AG09309 (cell line): Measurements from ENCODE around the gene CPSF2.

ENCODE experiments used
- DNase-seq: peaks from one replicate; pipeline ENCODE4 v3.0.0-alpha.2; 2010; ENCODE audit warnings: low read depth
- H3K4me3 ChIP-seq: 2 replicates; pipeline ENCODE4 v1.5.1; 2011; ENCODE audit warnings: mild to moderate bottlenecking, low read depth, low read length, moderate library complexity; ENCODE audit not compliant: control insufficient read depth
- TF ChIP-seq, protein P1 (sequence below): IDR thresholded peaks from 2 replicates; pipeline ENCODE4 v1.5.1; 2011; ENCODE audit warnings: mild to moderate bottlenecking, low read depth, low read length, inconsistent platforms; ENCODE audit not compliant: insufficient read depth, control insufficient read depth; ENCODE audit errors: missing control alignments

CPSF2 gene

DNA sequence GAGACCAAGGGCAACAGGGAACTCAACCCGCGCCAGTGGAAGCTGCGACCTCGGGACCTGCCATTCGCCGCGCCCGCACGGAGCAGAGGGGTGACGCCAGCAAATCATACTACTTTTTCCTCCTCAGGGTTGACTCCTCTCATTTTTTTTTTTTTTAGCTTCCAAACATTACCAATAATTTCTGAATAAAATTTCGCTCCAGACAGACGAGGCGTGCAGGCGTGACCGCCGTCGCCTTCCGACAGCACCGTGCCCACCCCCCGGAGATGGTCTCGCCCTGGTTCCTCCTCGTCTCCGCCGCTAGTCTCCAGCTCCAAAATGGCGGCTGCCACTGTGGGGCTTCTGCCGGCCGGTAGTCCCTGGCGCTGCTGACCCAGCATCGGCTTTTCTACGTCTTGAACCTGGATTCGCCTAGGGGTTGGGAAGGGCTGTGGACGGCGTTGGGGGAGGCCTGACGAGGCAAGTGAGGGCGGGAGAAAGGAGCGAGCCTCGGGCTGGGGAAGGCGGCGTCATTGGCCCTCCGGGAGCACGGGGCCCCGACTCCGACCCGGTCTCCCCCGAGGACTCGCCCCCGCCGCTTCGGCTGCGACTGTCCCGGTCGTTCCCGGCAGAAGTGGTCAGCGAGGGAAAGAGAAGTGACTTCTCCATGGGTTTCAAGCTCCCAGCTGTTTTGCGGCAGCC, at the start of gene CPSF2, which contains the start of gene NDUFB1:
Gene CPSF2 (plus strand): TSS at position 300 of the 681 bp plus-strand sequence. CDS start 9,016 bp downstream, outside the sequence.
Gene NDUFB1 (minus strand): TSS at position 37 of the 681 bp plus-strand sequence. CDS start 4,069 bp downstream, outside the sequence.
- TF ChIP-seq, protein P1, sequence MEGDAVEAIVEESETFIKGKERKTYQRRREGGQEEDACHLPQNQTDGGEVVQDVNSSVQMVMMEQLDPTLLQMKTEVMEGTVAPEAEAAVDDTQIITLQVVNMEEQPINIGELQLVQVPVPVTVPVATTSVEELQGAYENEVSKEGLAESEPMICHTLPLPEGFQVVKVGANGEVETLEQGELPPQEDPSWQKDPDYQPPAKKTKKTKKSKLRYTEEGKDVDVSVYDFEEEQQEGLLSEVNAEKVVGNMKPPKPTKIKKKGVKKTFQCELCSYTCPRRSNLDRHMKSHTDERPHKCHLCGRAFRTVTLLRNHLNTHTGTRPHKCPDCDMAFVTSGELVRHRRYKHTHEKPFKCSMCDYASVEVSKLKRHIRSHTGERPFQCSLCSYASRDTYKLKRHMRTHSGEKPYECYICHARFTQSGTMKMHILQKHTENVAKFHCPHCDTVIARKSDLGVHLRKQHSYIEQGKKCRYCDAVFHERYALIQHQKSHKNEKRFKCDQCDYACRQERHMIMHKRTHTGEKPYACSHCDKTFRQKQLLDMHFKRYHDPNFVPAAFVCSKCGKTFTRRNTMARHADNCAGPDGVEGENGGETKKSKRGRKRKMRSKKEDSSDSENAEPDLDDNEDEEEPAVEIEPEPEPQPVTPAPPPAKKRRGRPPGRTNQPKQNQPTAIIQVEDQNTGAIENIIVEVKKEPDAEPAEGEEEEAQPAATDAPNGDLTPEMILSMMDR = no peak
- DNase-seq = no peak
- H3K4me3 ChIP-seq = peak within 1 kb of the TSS; percentile 90

DNA sequence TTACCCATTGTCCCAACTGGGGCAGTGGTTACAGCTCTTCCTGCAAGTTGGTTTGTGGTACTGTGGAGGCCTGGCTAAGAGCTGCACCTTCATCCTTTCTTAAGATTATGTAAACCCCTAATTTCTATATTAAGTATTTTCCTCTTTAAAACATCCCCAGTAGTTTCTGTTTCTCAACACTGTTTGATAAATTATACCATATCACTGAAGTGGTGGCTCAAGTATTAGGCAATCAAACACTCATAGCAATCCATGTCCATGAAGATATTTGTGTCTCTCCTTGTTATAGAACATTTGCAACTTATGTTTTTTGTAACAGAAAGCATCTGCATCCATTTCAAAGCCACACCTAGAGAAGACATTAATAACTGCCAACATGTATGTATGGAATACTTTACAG, 47.2 kb upstream of the CPSF2 start:
- DNase-seq = no peak
- H3K4me3 ChIP-seq = no peak overlapping the region
- TF ChIP-seq, protein P1 = no peak

DNA sequence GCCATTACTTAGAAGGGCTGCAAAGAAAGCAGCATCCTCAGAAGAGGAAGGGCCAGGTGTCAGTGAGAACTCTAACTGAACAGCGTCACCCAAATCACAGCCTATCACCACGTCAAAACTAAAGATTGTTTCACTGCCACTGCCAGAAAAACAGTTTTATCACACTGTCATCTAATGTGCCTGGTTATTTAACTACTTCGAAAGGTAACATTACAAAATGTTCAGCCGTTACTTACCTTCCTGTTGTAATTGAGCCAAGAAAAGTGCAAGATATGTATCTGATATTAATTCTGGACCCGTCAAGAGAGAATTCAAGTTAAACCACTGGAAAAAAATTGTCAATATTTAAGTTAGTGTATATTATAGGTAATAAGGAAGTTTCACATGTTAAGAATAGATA, 33.3 kb upstream of the CPSF2 start:
- no peak overlapping the region for H3K4me3 ChIP-seq
- TF ChIP-seq, protein P1 = no peak
- no peak for DNase-seq

DNA sequence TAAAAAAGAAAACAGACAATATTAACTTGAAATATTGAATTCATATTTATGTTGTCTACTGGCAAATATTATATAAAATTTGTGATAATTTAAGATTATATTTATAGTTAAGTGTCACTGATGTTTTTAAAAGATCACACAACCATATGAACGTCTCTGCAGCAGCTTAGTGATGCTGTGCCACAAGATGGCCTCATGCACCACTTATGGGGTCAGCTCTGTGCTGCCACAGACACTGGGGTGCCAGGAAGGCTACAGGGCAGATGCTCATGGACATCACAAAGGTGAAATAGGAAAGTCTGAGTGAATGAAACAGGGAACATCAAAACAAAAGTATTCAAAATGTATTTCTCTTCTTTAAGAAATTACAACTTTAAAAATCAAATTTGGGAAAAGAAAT, 28.4 kb upstream of the CPSF2 start:
- no peak overlapping the region for H3K4me3 ChIP-seq
- TF ChIP-seq, protein P1 = peak; percentile 11
- no peak for DNase-seq

DNA sequence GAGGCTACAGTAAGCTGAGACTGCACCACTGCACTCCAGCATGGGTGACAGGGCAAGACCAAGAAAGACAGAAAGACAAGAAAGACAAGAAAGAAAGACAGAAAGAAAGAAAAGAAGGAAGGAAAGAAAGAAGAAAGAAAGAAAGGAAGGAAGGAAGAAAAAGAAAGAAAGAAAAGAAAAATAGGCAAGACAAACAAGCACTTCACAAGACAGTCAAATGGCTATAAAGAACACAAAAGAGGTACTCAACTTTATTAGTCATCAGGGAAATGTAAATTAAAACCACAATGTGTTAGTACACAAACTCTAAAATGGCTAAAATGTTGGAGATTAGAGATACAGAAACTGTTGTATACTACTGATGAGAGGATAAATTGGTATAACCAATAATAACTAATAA, 22.0 kb upstream of the CPSF2 start:
- TF ChIP-seq, protein P1 = no peak
- DNase-seq = no peak
- no peak overlapping the region for H3K4me3 ChIP-seq

DNA sequence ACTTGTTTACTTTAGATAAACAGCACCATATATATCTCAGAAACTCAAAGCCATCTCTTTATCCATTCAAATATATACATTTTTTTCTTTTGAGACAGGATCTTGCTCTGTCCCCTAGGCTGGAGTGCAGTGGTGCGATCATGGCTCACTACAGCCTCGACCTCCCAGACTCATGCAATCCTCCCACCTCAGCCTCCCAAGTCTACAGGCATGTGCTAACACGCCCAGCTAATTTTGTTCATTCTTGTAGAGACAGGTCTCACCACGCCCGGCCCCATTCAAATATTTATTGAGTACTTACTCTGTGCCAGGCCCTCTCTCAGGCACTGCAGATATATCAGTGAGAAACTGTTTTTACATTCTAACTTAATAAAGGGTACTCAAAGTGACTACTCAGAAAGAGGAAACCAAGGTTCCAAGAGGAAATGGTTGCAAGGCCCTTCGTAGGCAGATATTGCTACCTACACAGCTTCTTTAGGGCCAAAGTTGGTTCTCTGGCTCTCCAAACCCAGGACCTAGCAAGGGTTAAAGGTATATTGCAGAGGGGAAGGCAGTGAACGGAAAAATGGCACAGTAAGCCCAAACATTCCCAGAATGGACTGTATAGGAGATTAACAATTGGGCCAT, 18.3 kb upstream of the CPSF2 start:
- H3K4me3 ChIP-seq = no peak overlapping the region
- DNase-seq = no peak
- TF ChIP-seq, protein P1 = no peak
